ENCODE measurements around the gene NTM.

NTM gene

GRCh38 chr11:132072044-132072857, 701.8 kb downstream of the NTM start:
- no peak for DNase-seq (ENCODE audit: low read depth, low spot score)

GRCh38 chr11:132072858-132073211, 702.4 kb downstream of the NTM start:
- no peak for DNase-seq (ENCODE audit: low read depth, low spot score)

GRCh38 chr11:132073787-132074186, 703.4 kb downstream of the NTM start:
- DNase-seq (ENCODE audit: low read depth, low spot score) = no peak

- DNase-seq (ENCODE audit: low read depth, low spot score) = no peak
Measured at GRCh38 chr11:132075447-132075846, 705.0 kb downstream of the NTM start.

GRCh38 chr11:132077416-132077815, 707.0 kb downstream of the NTM start:
- no peak for DNase-seq (ENCODE audit: low read depth, low spot score)

GRCh38 chr11:132078264-132079076, 708.1 kb downstream of the NTM start:
- no peak for DNase-seq (ENCODE audit: low read depth, low spot score)

GRCh38 chr11:132080127-132080526, 709.7 kb downstream of the NTM start:
- DNase-seq (ENCODE audit: low read depth, low spot score) = no peak

- no peak for DNase-seq (ENCODE audit: low read depth, low spot score)
Measured at GRCh38 chr11:132082566-132082965, 712.2 kb downstream of the NTM start.

GRCh38 chr11:132084433-132084832, 714.0 kb downstream of the NTM start:
- no peak for DNase-seq (ENCODE audit: low read depth, low spot score)

- DNase-seq (ENCODE audit: low read depth, low spot score) = no peak
Measured at GRCh38 chr11:132087148-132087547, 716.7 kb downstream of the NTM start.

GRCh38 chr11:132088551-132088950, 718.1 kb downstream of the NTM start:
- no peak for DNase-seq (ENCODE audit: low read depth, low spot score)

GRCh38 chr11:132093536-132094259, 723.3 kb downstream of the NTM start:
- DNase-seq (ENCODE audit: low read depth, low spot score) = no peak

GRCh38 chr11:132094598-132094997, 724.2 kb downstream of the NTM start:
- no peak for DNase-seq (ENCODE audit: low read depth, low spot score)

GRCh38 chr11:132095230-132096131, 725.1 kb downstream of the NTM start:
- DNase-seq (ENCODE audit: low read depth, low spot score) = no peak

- DNase-seq (ENCODE audit: low read depth, low spot score) = no peak
Measured at GRCh38 chr11:132096132-132096825, 725.9 kb downstream of the NTM start.

GRCh38 chr11:132099692-132100091, 729.3 kb downstream of the NTM start:
- DNase-seq (ENCODE audit: low read depth, low spot score) = no peak

GRCh38 chr11:132100583-132100982, 730.2 kb downstream of the NTM start:
- DNase-seq (ENCODE audit: low read depth, low spot score) = no peak

GRCh38 chr11:132101881-132102280, 731.5 kb downstream of the NTM start:
- no peak for DNase-seq (ENCODE audit: low read depth, low spot score)

GRCh38 chr11:132103021-132103420, 732.6 kb downstream of the NTM start:
- no peak for DNase-seq (ENCODE audit: low read depth, low spot score)

GRCh38 chr11:132106096-132106982, 735.9 kb downstream of the NTM start:
- no peak for DNase-seq (ENCODE audit: low read depth, low spot score)

All from activated CD4-positive, CD25-positive, alpha-beta regulatory T cell treated with anti-CD3 and anti-CD28 coated beads, Interleukin-2, amount 50 U/mL, for 16 hours (primary cell).